ENCODE data around the gene ANKS6. TPM values are rescaled to one million over a fixed set of nuclear protein-coding genes. Genes with fewer than 3 reads are reported as not detected.
A peak's percentile ranks its signal among the peaks of the same experiment; 100 is the strongest.

ANKS6 gene
- total and polyA plus RNA-seq, 2 of the 4 experiments (the other 2 are of a cell fraction), result 9.0 to 23.6 TPM

DNA sequence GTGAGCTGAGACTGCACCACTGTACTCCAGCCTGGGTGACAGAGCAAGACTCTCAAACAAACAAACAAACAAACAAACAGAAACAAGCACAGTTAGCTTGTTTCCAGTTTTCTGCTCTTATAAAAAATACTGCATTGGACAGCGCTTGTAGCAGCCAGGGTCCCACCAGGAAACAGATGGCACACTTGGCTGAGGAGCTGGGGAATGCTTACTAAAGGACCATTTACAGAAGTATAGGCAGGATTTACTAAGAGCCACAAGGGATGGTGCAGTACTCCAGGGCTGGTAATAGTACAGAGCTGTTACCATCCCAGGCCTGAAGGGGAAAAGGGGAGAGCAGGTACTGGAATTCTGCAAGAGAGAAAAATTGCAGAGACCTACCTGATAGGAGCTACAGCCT, 5.2 kb upstream of the ANKS6 start:
- H3K79me1 ChIP-seq (ENCODE audit: low read depth in 1 of 2, low read length in 2 of 2), result no peaks in the 10 kb centered on the region
- H3K27me3 ChIP-seq (ENCODE audit: control insufficient read depth, insufficient read depth, low read length), result peaks cover 2% of the 10 kb centered on the region
- H4K5ac ChIP-seq (ENCODE audit: low read depth, low read length), result no peak overlapping the region
- no peak overlapping the region for H3K56ac ChIP-seq (ENCODE audit: extremely low read depth, insufficient read depth, low read length)
- WGBS, 2 experiments (ENCODE audit: extremely low coverage in 2 of 2, insufficient read length in 1 of 2), result no CpG with 5 or more reads among the region's 1 CpG
- no peak overlapping the region for H2AFZ ChIP-seq (replicated peaks; ENCODE audit: low read length, poor library complexity)
- H3K9me3 ChIP-seq (ENCODE audit: control insufficient read depth, insufficient read depth, low read length), result no peaks in the 10 kb centered on the region; the same call in 1 of the 2 replicates
- no peaks in the 10 kb centered on the region for H4K20me1 ChIP-seq (ENCODE audit: insufficient read depth, low read length)
- intact Hi-C loops (cut with micrococcal nuclease) (no loop called here), dilution Hi-C loops (cut with HindIII; ENCODE audit: low sequenced_read_pairs, unreplicated experiment) (no loop called here), in situ Hi-C loops (cut with MboI; ENCODE audit: low sequenced_read_pairs) (no loop called here)
- no peak overlapping the region for H2BK20ac ChIP-seq (ENCODE audit: low read depth, low read length)
- H3K9ac ChIP-seq (ENCODE audit: low read depth, low read length), result no peak overlapping the region
- no peak overlapping the region for H3K4me3 ChIP-seq (ENCODE audit: insufficient read depth, low read depth, low read length)
- H3K4me2 ChIP-seq (ENCODE audit: low read depth, low read length), result no peak overlapping the region
- no peaks in the 10 kb centered on the region for H3K36me3 ChIP-seq (ENCODE audit: control insufficient read depth, insufficient read depth, low read length)
- TF ChIP-seq CHD1 (IDR thresholded peaks at IDR 0.05; ENCODE audit: low read depth, low read length) (no peak), POLR2A (IDR thresholded peaks at IDR 0.05; ENCODE audit: low read depth, low read length) (no peak), NFE2L2 (IDR thresholded peaks at IDR 0.05; ENCODE audit: low read depth, low read length) (no peak), CEBPB (IDR thresholded peaks at IDR 0.05; ENCODE audit: low read depth, low read length) (no peak), RAD21 (IDR thresholded peaks at IDR 0.05; ENCODE audit: low read length) (no peak), RFX5 (IDR thresholded peaks at IDR 0.05; ENCODE audit: low read depth, low read length) (no peak), SMC3 (IDR thresholded peaks at IDR 0.05; ENCODE audit: low read depth, low read length) (no peak), MAZ (IDR thresholded peaks at IDR 0.05; ENCODE audit: borderline replicate concordance, low read depth, low read length) (no peak), MXI1 (IDR thresholded peaks at IDR 0.05; ENCODE audit: borderline replicate concordance, low read depth, low read length) (no peak), RCOR1 (IDR thresholded peaks at IDR 0.05; ENCODE audit: insufficient replicate concordance, low read length) (no peak)
- TF ChIP-seq, protein P1, sequence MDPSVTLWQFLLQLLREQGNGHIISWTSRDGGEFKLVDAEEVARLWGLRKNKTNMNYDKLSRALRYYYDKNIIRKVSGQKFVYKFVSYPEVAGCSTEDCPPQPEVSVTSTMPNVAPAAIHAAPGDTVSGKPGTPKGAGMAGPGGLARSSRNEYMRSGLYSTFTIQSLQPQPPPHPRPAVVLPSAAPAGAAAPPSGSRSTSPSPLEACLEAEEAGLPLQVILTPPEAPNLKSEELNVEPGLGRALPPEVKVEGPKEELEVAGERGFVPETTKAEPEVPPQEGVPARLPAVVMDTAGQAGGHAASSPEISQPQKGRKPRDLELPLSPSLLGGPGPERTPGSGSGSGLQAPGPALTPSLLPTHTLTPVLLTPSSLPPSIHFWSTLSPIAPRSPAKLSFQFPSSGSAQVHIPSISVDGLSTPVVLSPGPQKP (IDR thresholded peaks at IDR 0.05; ENCODE audit: borderline replicate concordance, low read depth, low read length), result no peak
- no peak overlapping the region for H3K27ac ChIP-seq (ENCODE audit: insufficient read depth, low read length)
- no peak overlapping the region for H2AK5ac ChIP-seq (ENCODE audit: low read depth, low read length)
- DNase-seq (no peak), ATAC-seq (ENCODE audit: low read depth) (0 out of 2 replicates have a peak, but pooled peaks have one; percentile 7)
- no peak overlapping the region for H2AK9ac ChIP-seq (replicated peaks; ENCODE audit: low read depth, low read length, poor library complexity)
- H3K23ac ChIP-seq (ENCODE audit: low read depth, low read length), result no peak overlapping the region
- H3K4ac ChIP-seq (ENCODE audit: low read depth, low read length), result no peak overlapping the region
- H3K14ac ChIP-seq (replicated peaks; ENCODE audit: low read depth, low read length), result no peak overlapping the region
- H2BK5ac ChIP-seq (ENCODE audit: low read depth, low read length, poor library complexity, severe bottlenecking), result no peak overlapping the region
- no peak overlapping the region for H2BK120ac ChIP-seq (ENCODE audit: low read depth, low read length)
- no peak overlapping the region for H2BK15ac ChIP-seq (ENCODE audit: low read depth, low read length)
- H3K4me1 ChIP-seq (ENCODE audit: control insufficient read depth, insufficient read depth, low read length), result peaks cover 9% of the 10 kb centered on the region; the same call in 1 of the 2 replicates
- H3K9me1 ChIP-seq (ENCODE audit: insufficient read depth, low read length), result no peaks in the 10 kb centered on the region
- ChIA-PET CTCF (no interaction called here), POLR2A (ENCODE audit: unreplicated experiment) (no interaction called here)
- no peak overlapping the region for H4K8ac ChIP-seq (ENCODE audit: low read depth in 2 of 2, low read length in 2 of 2)
- no peak overlapping the region for H4K91ac ChIP-seq (ENCODE audit: insufficient read depth, low read depth, low read length)
- no peak overlapping the region for H3K18ac ChIP-seq (ENCODE audit: low read depth, low read length)
- no TSS peak for BruUV-seq (replicated peaks)

Data from IMR-90 (cell line).